MM.1S (cell line): Measurements from ENCODE around the gene ACO1.

ENCODE experiments used
- CTCF ChIP-seq: fragments of 300-600 bp; sonication (generic); IDR thresholded peaks from 2 replicates; pipeline ENCODE4 v1.5.1; 2016; ENCODE audit warnings: antibody characterized with exemption, low read length, mixed read lengths
- EZH2 ChIP-seq: fragments of 300-600 bp; sonication (generic); optimal IDR thresholded peaks from 2 replicates; pipeline ENCODE3; 2017; ENCODE audit warnings: low read depth, mild to moderate bottlenecking, antibody characterized with exemption, low read length, mixed read lengths

GRCh38 chr9:32380944-32381343 lies 3.5 kb upstream of the ACO1 start:
- no peak for TF ChIP-seq CTCF
- no peak for TF ChIP-seq EZH2
